Stimulated activated CD8-positive, alpha-beta memory T cell treated with anti-CD3 and anti-CD28 coated beads, Interleukin-7, amount 100 ng/mL, for 24 hours (primary cell): ENCODE measurements around the gene LUZP4.
"Not testable (repeated sequence)": the region's sequence is repeated elsewhere in the genome, so short reads cannot be mapped to it uniquely, and the experiment has no call there.

Source experiments
- DNase-seq: peaks from one replicate; pipeline ENCODE4 v3.0.0-alpha.2; 2020; ENCODE audit warnings: low read depth

The LUZP4 gene

GRCh38 chrX:115337491-115338144, 48.1 kb downstream of the LUZP4 start:
- DNase-seq = no peak

DNA sequence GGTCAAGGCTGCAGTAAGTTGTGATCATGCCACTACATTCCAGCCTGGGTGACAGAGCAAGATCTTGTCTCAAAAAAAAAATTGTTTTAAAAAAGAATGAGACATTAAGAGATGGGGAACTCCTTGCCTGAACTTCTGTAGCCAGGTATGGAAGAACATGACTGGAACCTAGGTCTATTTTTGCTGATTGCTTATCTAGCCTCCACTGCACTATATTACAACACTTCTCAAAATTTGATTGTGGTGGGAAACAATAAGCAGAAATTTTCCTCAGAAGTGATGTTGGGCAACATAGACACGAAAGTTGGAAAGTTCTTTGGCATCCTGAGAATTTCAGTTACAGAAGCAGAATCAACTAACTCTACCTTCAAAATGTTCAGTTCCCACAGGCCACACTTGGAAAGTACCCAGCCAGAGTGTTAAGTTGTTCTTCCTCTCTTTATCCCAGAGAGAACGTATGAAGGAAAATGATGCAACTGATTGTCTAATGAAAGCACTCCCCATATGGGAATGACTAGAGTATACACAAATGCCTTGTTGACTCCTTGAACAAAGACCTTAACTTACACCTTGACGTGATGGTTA, 50.0 kb downstream of the LUZP4 start:
- DNase-seq = no peak

- no peak for DNase-seq
Measured at GRCh38 chrX:115341421-115341820, 51.9 kb downstream of the LUZP4 start.

GRCh38 chrX:115344885-115345614, 55.5 kb downstream of the LUZP4 start:
- DNase-seq = no peak

DNA sequence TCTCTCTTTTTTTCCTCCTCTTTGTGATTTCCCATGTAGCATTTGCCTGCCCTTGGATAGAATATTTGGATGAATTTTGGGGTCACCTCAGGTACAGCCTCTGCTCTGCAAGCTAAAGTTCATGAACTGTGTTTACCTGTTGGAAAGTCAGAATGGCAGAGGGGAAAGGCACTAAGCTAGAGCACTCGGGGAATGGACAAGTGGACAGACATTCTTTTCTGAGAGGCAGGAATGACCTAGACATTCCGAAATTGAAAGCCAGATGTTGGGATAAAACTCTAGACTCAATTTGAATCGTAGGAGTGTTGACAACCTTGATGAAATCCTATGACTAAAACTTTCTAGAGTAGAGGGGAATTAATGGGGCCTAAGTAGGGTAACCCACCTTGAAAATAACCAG, 56.1 kb downstream of the LUZP4 start:
- no peak for DNase-seq

DNA sequence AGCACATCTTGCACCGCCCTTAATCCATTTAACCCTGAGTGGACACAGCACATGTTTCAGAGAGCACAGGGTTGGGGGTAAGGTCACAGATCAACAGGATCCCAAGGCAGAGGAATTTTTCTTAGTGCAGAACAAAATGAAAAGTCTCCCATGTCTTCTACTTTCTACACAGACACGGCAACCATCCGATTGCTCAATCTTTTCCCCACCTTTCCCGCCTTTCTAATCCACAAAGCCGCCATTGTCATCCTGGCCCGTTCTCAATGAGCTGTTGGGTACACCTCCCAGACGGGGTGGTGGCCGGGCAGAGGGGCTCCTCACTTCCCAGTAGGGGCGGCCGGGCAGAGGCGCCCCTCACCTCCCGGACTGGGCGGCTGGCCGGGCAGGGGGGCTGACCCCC, 57.2 kb downstream of the LUZP4 start:
- DNase-seq = not testable (repeated sequence)

DNA sequence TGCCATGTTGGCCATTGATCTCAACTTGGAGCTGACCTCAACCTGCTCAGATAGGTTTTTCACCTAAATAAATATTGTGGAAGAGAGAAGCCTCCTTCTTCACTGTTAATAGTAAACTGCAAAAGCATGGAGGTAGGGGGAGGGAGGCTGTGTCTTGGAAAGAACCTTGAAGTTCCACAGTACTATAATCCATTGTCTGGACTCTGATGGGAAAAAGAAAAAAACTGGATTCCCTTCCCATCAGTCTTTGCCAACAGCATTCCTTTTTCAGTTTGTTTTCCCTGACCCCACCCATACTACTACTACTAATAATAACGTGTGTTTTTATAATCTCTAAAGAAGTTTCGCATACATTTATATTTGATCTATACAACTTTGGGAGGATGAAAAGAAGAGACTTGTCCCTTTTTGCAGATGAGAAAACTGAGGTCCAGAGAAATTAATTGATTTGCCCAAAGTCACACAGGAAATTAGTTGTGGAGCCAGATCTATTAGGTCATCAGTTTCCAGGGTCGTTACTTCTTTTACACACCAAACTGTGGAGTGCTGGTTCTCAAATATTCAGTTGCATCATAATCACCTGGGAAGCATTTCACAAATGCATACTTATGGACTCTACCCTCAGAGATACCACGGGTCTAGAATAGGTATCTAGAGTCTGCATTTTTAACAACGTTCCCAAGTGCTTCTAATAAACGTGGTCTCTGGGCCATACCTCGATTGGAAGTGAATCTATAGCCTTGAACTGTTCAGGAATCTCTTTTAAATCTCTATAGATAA, 59.1 kb downstream of the LUZP4 start:
- DNase-seq = no peak

DNA sequence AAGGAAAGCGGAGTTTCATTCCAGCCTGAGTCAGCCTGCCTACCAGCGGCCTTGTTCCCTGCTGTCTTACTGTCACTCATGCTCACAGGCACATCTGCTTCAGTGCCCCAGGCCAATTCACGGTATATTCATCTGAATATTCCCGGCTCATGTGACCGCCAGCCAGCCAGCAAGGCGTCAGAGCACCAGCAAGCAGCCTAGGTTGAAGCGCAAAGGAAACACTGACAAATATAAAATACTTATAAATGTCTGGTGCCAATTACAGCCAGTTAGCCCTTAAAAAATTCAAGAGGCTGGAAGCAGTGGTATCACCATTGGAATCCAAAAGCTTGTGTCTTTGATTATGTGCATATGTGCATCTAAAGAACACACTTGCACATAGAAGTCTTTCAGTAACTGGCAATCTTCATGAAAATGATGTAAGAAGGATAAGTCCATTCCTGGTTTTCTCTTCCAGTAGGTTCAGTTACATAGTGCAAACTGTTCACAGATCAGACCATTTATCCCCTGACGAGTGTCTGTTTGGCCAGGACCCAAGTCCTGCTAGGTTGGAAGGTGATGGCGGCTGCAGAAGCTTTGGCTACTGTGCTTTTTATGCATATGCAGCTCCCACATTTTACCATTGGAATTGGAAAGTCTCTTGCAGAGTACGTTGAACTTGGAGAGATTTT, 61.3 kb downstream of the LUZP4 start:
- DNase-seq = no peak

DNA sequence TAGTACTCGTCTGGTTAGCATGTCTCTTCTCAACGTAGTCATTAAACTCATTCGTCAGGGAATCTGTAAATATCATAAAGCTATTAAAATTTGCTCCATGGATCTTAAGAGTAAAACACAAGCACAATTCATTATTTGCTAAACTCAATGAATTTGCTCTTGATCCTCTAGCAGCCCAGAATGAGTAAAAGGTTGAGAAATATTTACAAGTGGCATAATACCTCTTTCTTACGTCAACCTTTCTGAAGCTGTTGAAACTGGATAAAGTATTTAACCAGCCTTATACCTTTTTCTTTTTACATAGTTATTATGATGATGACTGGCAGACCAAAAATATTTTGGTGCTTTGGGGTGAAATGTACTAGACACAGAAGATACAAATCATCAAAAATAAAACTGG, 66.9 kb downstream of the LUZP4 start:
- no peak for DNase-seq
